HG02642 (cell line): Measurements from ENCODE around the gene EPHB2.
"Not testable (repeated sequence)": the region's sequence is repeated elsewhere in the genome, so short reads cannot be mapped to it uniquely, and the experiment has no call there.

ENCODE experiments used
- ATAC-seq: cut with Tn5 transposase; IDR thresholded peaks from one replicate; pipeline ENCODE4 v1.9.1; 2021; ENCODE audit warnings: mild to moderate bottlenecking; ENCODE audit not compliant: unreplicated experiment, poor library complexity

The EPHB2 gene

DNA sequence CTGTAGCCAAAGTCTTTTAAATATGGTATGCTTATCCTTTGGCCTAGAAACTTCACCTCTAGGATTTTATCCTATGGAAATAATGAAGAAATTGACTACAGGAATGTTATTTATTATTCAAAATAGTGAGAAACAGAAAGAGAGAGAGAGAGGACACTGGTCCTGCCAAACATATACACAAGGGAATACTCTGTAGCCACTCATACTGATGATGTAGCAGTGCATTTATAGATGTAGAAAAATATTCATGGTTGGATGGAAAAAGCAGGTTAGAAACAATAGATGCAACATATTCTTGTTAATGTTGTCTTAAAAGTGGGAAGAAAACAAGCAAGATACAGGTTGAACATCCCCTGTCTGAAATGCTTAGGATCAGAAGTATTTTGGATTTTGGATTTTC, 22.2 kb upstream of the EPHB2 start:
- ATAC-seq = no peak

DNA sequence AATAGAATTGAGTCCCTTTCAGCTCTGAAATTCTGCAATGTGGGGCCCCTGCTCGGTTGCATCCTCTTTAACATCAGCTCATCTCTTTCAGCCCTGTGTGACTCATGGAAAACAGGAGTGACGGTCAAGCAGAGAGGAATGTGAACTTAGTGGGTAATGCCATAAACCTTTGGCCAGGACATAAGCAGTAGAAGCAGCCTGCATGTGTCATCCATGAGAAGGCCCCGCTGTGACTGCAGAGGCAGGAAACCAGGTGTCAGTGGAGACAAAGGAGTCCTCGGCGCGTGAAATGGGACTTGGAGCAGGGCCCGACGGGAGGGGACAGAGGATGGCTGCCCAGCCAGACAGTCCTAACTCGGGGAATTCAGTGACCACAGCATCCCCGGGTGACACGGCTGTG, 21.1 kb upstream of the EPHB2 start:
- no peak for ATAC-seq

DNA sequence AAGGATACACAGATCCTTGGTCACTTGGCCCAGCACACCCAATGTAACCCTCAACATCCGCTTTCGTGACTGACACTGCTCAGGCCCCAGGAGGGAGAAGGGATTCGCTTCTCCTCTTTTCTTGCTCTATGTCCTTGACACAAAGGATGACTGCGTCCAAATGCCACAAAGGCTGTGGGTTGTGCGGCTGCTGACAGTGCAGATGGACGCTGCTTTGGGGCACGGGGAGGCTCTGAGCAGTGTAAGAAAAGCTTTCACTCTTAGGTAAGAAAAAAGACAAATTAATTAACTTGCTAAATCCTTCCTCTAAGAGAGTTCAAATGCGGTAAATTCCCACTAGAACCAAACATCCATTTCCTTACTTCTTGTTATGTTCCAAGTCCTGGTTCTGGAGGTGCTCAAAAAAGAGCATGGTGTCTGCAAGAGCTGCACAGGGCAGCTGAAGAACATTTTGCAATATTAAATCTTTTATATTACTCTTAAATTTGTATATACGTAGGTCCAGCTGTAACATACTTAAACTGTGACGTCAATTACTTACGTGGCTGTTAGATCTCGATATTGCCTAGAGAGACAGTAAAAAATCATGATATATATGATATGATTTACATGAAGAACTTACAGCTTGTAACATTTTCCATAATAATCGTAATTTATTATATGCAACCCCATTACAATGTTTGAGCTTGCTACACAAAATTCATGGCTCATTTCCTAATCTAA, 19.4 kb upstream of the EPHB2 start:
- ATAC-seq = no peak

DNA sequence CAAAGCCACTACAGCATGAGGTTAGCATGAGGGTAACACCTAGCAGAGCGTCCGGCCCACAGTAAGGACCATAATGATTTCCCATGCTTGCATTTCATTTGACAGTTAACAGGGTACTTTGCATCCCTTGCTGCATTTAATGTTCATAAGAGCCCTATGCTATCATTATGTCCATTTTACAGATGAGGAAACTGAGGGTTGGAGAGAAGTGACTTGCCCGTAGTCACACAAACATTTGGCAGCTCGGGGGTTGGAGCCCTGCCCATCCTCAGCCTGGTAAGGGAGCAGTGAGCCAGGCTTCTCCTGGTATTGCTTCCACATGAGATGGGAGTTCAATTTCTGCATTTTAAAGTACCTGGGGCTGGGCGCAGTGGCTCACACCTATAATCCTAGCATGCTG, 16.5 kb upstream of the EPHB2 start:
- no peak for ATAC-seq

DNA sequence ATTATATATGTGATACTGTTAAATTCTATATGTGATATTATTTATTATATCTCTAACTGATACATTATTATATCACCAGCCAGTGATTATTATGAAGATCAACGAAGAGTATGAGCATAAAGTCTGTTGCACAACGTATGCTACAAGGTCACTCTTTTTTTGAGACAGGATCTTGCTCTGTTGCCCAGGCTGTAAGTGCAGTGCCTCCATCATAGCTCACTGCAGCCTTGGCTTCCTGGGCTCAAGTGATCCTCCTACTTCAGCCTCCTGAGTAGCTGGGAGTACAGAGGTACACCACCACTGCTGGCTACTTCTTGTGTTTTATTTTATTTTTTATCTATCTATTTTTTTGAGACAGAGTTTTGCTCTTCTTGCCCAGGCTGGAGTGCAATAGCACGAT, 14.0 kb upstream of the EPHB2 start:
- ATAC-seq = no peak

DNA sequence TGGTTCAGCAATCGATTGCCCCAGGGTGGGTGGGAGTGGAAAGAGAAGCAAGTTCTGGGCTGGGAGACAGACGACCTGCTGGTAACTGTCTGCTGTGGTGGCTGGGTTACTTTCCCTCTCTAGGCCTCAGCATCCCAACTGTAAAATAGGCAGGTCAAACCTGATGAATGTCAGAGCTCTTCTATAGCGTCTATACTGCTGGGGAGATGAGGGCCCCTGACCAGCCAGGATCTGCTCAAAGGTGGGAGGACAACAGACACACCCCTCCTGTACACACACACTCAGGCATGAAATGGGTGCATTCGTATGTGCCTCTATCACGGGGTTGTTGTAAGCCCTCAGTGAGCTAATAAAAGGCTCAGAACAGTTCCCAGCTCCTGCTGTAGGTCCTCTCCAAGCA, 12.7 kb upstream of the EPHB2 start:
- no peak for ATAC-seq

DNA sequence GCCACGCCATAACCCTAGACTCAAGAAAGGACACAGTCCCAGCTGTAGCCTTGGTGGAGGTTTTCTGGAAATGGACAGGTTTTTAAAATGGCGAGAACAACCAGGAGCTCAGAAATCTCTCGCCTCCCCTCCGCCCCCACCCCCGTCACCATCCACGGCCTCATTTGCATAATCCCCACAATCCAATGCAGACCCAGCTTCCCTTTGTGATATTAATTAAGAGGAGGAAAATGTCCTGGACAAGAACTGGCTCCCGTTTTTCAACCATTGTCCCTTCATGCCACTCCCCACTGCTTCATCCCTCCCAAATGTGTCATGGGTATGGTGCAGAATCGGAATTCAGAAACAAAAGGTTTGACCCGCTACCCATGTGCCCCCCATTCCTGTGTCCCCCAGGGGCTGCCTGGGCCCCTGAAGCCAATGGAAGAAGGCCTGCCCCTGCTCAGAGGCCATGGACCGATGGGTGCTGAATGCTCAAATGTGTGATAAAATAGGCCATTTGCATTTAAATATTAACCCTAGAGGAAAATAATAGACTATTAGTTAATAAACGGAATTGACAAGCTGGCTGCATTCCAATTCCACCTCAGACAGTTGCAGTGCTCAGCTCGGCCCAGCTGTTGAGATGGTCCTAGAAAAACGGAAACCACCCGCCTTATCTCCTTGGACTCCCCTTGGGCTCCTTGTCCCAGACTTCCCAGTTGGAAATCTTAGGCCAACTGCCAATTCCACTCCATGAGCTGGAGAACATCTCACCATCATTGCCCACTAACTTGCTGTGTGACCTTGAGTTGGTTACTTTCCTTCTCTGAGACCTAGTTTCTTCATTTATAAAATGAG, 10.7 kb upstream of the EPHB2 start:
- ATAC-seq = no peak

DNA sequence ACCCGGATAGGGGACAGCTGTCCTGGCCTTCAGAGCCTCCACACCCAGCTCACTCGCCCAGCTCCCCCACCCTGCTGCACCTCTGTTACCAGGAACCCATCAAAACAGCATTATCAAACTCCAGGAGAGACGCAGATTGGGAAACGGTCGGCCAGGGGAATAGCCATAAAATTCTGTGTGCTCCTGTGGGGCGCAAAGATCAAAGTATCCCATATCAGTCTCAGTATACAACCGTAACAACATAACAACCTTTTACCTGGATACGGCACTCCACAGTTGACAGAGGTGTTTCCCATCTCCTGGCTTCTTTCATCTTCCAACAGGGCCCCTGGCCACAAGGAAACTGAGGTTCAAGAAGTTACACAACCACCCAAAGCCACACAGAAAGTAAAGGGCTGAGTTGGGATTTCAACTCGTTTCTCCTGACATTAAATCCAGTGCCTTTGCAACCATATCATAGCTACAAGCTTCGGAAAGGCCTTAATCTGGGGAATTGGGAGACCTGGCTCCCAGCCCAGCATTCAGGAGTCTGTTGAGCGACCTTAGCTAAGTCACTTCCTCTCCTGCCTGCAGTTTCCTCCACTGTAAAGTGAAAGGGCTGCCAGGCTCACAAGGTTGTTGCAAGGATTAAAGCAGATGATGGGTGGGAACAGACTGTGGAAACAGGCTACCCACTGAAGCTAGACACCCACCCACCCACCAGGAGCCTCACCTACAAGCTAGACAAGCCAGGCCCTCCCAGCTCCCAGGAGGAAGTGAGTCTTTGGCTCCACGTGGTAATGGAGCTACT, 8.1 kb upstream of the EPHB2 start:
- ATAC-seq = no peak

DNA sequence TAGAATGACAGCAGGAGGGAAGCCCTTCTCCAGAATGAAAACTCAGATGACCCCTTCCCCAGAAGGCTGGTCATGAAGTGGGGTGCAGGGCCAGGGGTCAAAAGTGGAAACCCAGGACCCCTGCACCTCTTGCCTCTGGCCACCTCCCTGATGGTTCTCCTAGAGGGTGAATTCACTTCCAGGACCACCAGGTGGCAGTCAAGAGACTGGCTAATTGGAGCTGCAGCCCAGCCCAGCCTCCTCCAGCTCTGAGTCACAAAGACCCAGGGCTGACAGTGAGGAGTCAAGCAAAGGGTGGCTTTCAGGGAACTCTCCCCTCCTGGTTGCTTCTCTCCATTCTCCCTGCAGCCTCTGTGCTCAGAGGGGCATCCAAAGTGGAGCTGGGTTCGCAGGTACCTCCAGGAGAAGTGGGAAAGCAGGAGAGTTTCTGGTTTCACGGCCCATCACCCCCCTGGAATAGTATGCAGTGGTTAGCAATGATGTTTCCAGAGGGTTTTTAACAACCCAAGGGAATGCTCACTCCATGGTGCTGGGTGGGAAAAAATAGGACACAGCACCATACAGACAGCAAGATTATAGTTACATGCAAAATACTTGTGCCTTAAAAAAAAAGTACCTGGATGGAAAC, 6.1 kb upstream of the EPHB2 start:
- ATAC-seq = peak; percentile 53

DNA sequence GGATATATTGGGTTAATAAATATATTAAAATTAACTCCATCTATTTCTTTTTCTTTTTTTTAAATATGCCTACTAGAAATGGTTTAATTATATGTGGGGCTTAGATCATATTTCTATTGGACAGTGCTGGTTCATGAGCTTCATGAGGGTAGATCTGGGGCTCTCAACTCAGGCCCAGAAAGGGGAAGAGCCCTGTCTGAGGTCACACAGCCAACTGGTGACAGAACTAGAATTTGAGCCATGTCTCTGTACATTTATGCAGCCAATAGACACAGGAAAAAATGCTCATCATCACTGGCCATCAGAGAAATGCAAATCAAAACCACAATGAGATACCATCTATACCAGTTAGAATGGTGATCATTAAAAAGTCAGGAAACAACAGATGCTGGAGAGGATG, 5.1 kb upstream of the EPHB2 start:
- ATAC-seq = no peak

DNA sequence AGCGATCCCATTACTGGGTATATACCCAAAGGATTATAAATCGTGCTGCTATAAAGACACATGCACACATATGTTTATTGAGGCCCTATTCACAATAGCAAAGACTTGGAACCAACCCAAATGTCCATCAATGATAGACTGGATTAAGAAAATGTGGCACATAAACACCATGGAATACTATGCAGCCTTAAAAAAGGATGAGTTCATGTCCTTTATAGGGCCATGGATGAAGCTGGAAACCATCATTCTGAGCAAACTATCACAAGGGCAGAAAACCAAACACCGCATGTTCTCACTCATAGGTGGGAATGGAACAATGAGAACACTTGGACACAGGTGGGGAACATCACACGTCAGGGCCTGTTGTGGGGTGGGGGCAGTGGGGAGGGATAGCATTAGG, 4.5 kb upstream of the EPHB2 start:
- not testable (repeated sequence) for ATAC-seq

DNA sequence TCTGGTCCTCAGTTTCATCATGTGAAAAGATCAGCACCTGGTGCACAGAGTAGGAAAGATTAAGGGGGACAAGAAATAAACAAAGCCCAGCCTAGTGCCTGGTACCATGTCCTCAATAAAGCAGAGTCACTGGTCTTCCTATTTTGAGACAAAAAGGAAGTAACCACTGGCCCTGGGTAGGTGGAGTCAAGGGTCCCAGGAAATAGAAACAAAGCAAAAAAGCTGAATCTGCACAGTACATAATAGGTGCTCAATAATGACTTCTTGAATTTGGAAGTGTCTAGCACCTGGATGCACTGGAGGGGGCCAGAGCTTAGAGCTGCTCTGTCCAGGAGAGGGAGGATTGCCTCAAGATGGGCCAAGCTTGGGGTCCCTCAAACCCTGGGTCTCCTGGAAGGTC, 1.9 kb upstream of the EPHB2 start:
- no peak for ATAC-seq

DNA sequence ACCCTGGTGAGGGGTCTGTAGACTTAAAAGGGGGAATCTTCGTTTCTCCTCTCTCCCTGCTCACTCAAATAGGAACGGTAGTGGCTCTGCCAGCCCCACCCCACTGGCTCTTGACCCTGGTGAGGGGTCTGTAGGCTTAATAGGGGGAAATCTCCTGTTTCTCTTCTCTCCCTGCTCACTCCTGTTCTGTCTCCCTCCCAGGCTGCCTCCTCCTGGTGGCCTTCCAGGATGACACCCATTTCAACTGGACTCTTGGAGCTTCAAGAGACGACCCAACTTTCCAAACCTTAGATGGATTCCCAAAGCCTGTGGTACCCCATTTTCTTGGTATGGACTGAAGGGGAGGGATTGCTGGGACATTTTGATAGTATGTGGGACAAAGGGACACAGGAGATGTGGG, 1.4 kb upstream of the EPHB2 start:
- ATAC-seq = no peak

DNA sequence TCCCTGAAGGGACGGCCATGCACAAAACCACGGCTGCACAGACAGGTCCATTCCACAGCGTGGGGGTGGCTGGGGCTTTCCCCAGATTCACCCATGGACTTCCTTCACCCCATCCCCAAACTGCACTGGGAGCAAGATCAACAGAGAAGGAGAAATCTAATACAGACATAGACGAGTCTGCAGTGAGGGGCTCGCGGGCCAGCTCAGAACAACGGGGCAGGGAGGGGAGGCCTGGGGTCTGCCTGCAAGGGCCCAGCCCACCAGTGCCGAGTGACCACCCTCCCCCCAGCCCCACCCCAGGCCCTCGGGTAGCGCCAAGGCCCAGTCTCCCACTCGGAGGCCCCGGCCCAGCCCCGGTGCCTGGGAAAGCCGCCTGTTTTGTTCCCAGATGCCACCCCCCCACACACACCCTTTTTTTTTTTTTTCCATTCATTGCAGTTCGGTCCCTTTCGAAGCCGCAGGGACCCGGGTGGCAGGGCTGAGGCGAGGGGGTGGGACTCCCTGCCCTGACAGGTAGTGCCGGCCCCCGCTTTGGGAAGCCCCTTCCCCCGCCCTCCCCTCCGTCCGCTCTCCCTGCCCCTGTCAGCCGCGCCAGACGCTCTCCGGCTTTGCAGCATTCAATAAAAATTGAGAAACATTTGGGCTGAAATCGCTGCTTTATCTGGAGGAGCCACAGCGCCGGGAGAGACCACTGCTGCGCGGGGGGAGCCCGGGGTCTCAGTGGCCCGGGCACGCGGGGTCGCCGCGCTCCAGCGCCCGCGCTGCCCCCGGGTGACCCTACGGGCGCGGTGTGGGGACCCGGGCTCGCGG, 543 bp upstream of the EPHB2 start:
- no peak for ATAC-seq

DNA sequence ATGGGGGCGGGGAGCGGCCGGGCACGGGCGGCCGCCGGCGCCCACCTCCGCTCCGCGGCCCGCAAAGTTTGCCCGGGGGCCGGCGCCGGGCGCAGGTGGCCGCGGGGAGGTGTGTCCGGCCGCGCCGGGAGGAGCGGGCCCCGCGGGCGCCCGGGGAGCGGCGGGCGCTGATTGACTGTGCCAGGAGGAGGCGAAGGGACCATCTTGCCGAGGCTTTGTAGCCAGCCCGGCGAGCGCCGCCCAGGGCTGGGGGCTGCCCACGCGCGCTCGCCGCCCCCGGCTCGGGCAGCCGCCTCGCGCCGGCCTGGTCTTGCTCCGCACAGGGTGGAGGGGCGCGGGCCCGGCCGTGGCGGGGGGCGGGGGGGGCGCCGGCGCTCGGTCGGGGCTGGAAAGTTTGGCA, 432 bp downstream of the EPHB2 start:
- ATAC-seq = no peak

DNA sequence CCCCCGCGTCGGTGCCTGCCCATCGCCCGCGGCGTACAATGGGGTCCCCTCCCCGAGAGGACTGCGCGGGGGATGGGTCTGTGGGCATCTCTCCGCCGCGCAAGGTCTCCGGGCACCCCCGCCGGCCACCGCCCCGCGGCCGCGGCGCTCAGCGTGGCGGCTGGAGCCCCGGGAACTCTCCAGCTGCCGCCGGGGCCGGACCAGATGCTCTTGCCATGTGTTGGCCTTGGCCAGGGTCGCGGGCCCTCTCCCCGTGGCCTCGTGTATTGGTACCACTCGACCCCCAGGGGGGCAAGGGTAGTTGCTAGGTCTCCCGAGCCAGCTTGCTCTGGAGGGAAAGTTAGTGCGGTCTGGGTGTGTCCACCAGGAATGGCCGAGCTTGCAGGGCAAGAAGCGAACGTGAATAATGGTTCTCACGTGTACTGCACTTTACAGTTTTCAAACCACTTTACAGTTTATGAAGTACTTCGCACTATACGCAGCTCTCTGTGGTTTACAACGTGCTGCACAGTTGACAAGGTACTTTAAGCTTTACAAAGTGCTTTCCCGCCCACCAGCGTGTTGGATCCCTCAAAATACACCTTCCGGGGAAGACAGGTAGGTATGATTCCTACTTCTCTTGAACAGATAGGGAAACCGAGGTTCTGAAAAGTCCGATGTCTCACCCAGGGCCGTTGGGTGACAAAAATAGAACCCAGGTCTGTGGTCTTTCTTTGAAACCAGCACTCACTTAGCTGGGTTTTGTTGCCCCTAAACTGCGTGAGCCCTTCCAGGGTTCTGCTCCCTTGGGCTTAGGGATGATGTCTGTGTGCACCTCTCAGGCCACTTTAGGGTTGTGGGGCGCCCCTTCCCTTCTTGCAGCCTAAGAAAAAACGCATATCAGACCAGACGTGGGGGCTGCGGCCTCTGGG, 1.2 kb downstream of the EPHB2 start:
- no peak for ATAC-seq

DNA sequence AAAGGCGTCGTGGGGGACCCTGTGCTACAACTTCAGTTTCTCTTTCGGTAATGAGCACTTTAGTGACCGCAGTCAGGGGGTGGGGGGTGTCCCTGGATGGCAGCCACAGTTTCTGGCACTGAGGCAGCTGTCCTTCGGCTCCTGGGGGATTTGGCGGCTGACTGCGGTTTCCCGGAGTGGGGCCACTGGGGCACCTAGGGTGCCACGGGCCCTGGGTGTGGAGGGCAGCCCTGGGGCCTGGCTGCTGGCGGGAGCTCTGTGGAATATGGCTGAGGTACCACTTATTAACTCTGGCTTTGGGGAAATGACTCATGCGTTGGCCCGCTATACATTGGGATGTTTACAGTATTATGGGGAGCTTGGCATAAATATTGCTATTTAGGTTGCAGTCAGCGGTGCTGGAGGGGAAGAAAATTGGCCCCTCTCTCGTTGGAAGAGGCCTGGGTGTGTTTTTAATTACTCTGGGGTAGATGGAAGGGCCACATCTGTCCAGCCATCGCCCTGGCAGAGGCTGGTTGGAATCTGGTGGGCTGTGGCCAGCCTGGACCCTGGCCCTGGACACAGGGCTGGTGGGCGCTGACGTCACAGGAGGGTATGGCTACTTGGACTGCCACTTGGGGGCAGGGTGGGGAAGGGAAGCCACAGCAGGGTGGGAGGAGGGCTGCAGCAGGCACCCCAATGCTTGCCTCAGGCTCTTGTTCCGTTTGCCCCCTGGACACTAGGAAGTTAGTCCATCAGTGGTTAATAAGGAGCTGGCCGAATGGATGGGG, 2.0 kb downstream of the EPHB2 start:
- no peak for ATAC-seq

DNA sequence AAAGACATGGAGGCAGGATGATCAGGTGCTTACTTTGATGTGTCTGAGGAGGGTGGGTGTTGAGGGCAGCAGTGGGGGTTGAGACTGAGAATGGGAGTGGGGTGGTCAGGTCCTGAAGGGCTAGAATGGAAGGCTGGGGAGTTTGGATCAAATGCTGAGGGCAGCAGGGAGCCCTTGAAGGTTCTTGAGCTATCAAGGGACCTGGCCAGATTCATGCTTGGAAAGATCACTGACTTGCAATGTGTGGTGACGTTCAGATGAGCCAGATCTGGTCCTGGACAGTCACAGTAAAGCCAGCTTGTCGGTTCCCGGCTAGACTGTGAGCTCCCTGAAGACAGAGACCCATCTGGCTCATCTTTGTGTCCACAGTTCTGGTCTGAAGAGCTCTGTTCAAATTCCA, 3.8 kb downstream of the EPHB2 start:
- no peak for ATAC-seq
